Upper lobe of left lung (tissue), 6 donors: Measurements from ENCODE around the gene NUMBL. TPM values are rescaled to one million over a fixed set of nuclear protein-coding genes. Genes with fewer than 3 reads are reported as not detected.
"Not testable (repeated sequence)": the region's sequence is repeated elsewhere in the genome, so short reads cannot be mapped to it uniquely, and the experiment has no call there.

ENCODE experiments used
- ATAC-seq, 2 donors: fragments of 200-7000 bp; cut with Tn5 transposase; one replicate each; pipeline ENCODE4 v1.9.1; 2022; ENCODE audit warnings: mild to moderate bottlenecking in 2 of 2, moderate library complexity in 2 of 2; ENCODE audit not compliant: low FRiP score in 2 of 2
- DNase-seq, 2 donors: peaks; one replicate each; pipeline ENCODE4 v3.0.0-alpha.2; 2019 to 2020
- H3K27ac ChIP-seq, 4 donors: fragments of 200-600 bp; sonication (generic); one replicate each; pipeline ENCODE4 v1.5.1; 2016 to 2019
- H3K27me3 ChIP-seq, 4 donors: fragments of 200-600 bp; sonication (generic); one replicate each; pipeline ENCODE4 v1.5.1; 2017 to 2019
- H3K36me3 ChIP-seq, 4 donors: fragments of 200-600 bp; sonication (generic); one replicate each; pipeline ENCODE4 v1.5.1; 2016 to 2019
- H3K4me1 ChIP-seq, 4 donors: fragments of 200-600 bp; sonication (generic); one replicate each; pipeline ENCODE4 v1.5.1; 2018 to 2019
- H3K4me3 ChIP-seq, 4 donors: fragments of 200-600 bp; sonication (generic); one replicate each; pipeline ENCODE4 v1.5.1; 2017 to 2019; ENCODE audit warnings: mild to moderate bottlenecking in 2 of 4, moderate library complexity in 1 of 4
- H3K9me3 ChIP-seq, 4 donors: fragments of 200-600 bp; sonication (generic); one replicate each; pipeline ENCODE4 v1.5.1; 2018 to 2019
- EP300 ChIP-seq, 4 donors: sonication (generic); formaldehyde crosslinking; IDR thresholded peaks; one replicate each; pipeline ENCODE4 v1.5.1; 2017; ENCODE audit warnings: antibody characterized with exemption in 4 of 4, control low read depth in 2 of 4
- POLR2A ChIP-seq, 4 donors: fragments of 450-650 bp; IDR thresholded peaks; one replicate each; pipeline ENCODE4 v1.5.1; 2016 to 2017; ENCODE audit warnings: antibody characterized with exemption in 4 of 4, mild to moderate bottlenecking in 2 of 4
- POLR2AphosphoS5 ChIP-seq, 2 donors: sonication (generic); formaldehyde crosslinking; IDR thresholded peaks; one replicate each; pipeline ENCODE4 v1.5.1; 2017; ENCODE audit warnings: antibody characterized with exemption in 2 of 2
- WGBS, 2 donors: methylation state at CpG; one replicate each; pipeline ENCODE4 v1.1.5; 2017 to 2018; 5-methylcytosine and 5-hydroxymethylcytosine counted together
- total RNA-seq, 6 donors: library from RNA; depleted of rRNA in 4 of 6; stranded (reverse); fragments of >200 nt in 4 of 6; gene quantifications; one replicate each; pipeline versions ENCODE4 v1.1.0 to v1.2.1, GENCODE V29; 2016 to 2021
- TF ChIP-seq, protein P1 (sequence below), 6 experiments: fragments of 450-650 bp in 4 of 6; fragments of 200-600 bp in 2 of 6; sonication (generic) in 2 of 6; IDR thresholded peaks; one replicate each; pipeline ENCODE4 v1.5.1; 2016 to 2019; ENCODE audit warnings: antibody characterized with exemption in 6 of 6
- donor health status: DM: no; HTN: no; CAD: no; lungs with moderate emphysema.
- donor health status: DM: no; HTN: yes; CAD: no; lungs with severe emphysema.

The NUMBL gene
- total RNA-seq, 6 donors from 2014 or later, result 18.0 to 133 (median 23.8) TPM

DNA sequence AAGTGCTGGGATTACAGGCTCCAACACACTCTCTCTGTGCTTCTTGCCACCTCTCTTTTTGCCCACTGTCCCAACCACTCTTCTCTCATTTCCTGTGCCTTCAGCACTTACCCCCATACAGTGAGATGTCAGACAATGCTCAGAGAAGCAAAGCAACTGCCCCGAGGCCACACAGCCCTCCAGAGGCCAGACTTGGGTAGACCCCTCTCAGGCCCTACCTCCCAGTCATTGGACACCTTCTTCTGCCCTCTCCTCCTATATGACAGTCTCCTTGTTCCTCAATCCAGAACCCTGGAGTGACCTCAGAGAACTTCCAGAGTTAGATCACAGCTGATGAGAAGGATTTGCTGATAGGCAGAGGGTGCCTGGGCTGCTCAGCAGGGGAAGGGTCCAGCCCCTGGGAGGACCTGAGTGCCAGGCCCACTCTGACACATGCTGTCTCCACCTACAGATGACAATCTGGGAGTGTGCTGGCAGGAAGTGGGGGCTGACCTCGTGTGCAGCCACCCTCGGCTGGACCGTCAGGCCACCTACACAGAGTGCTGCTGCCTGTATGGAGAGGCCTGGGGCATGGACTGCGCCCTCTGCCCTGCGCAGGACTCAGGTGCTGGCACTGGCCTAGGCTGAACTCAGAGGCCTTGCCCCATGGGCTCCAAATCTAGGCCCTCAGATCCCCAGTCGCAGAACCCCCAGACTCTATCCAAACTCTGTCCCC lies 64.9 kb downstream of the NUMBL start:
- no peak for DNase-seq
- WGBS, 2 donors, result 69 to 92% methylated on average over 2 to 5 of the region's 7 CpGs
- Histone ChIP-seq H3K36me3 (peaks cover 0 to 43% (median 29%) of the 10 kb centered on the region in 4 donors), H3K27ac (no peak overlapping the region), H3K4me1 (peaks cover 0 to 7% (median 0%) of the 10 kb centered on the region in 4 donors), H3K9me3 (no peaks in the 10 kb centered on the region), H3K27me3 (no peaks in the 10 kb centered on the region), H3K4me3 (no peak overlapping the region)
- TF ChIP-seq, protein P1, sequence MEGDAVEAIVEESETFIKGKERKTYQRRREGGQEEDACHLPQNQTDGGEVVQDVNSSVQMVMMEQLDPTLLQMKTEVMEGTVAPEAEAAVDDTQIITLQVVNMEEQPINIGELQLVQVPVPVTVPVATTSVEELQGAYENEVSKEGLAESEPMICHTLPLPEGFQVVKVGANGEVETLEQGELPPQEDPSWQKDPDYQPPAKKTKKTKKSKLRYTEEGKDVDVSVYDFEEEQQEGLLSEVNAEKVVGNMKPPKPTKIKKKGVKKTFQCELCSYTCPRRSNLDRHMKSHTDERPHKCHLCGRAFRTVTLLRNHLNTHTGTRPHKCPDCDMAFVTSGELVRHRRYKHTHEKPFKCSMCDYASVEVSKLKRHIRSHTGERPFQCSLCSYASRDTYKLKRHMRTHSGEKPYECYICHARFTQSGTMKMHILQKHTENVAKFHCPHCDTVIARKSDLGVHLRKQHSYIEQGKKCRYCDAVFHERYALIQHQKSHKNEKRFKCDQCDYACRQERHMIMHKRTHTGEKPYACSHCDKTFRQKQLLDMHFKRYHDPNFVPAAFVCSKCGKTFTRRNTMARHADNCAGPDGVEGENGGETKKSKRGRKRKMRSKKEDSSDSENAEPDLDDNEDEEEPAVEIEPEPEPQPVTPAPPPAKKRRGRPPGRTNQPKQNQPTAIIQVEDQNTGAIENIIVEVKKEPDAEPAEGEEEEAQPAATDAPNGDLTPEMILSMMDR (IDR thresholded peaks at IDR 0.05), result no peak
- TF ChIP-seq POLR2AphosphoS5 (IDR thresholded peaks at IDR 0.05) (no peak), EP300 (IDR thresholded peaks at IDR 0.05) (no peak), POLR2A (IDR thresholded peaks at IDR 0.05) (no peak)
- ATAC-seq, result no peak

DNA sequence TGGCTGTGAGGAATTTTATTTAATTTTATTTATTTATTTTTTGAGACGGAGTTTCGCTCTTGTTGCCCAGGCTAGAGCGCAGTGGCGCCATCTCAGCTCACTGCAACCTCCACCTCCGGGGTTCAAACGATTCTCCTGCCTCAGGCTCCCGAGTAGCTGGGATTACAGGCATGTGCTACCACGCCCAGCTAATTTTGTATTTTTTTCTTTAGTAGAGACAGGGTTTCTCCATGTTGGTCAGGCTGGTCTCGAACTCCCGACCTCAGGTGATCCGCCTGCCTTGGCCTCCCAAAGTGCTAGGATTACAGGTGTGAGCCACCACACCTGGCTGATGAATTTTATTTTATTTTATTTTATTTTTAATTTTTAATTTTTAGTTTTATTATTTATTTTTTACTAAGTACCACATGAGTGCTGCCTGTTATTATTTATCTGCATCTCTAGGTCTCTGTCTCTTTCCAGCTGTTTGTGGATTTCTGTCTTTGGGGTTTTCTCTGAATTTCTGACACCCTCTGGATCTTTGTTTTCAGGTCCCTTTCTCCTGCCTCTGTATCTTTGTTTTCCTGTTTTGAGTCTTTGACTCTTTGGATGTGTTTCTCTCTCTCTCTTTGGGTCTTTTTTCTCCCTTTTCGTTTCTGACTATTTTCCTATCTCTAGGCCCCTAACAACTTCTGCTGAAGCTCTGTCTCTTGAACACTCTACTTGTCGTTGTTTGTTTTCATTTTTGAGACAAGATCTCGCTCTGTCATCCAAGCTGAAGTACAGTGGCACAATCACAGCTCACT lies 65.9 kb downstream of the NUMBL start:
- WGBS, 2 donors, result 88 to 89% methylated on average over 14 of the region's 14 CpGs
- not testable (repeated sequence) for H3K27ac ChIP-seq
- H3K36me3 ChIP-seq, result peaks cover 2 to 47% (median 31%) of the 10 kb centered on the region in 4 donors

DNA sequence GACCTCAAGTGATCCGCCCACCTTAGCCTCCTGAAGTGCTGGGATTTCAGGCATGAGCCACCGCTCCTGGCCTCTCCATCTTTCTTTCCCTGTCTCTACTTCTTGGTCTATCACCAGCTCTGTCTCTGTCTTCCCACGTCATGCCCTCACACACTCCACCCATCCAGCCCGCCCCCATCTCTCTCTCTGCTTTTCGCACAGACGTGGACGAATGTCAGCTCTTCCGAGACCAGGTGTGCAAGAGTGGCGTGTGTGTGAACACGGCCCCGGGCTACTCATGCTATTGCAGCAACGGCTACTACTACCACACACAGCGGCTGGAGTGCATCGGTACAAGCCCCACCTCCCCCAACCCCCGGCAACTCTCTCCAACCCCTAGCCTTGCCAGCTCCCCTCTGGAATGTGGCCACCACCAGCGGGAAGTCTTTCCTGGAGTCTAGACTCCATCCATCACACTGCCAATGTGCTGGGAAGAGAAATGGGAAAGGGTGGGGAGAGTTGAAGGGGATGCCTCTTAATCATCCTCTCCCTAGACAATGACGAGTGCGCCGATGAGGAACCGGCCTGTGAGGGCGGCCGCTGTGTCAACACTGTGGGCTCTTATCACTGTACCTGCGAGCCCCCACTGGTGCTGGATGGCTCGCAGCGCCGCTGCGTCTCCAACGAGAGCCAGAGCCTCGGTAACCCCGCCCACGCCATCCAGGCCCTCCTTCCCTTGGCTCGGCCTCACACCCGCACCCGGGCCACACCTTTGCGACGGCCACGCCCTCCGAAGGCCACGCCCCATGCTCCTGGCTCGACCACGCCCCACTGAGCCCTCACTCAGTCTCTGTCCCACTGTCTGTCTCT lies 66.8 kb downstream of the NUMBL start:
- H3K36me3 ChIP-seq, result peaks cover 6 to 52% (median 25%) of the 10 kb centered on the region in 4 donors
- ATAC-seq (peak in 1 of 2 donors; percentile 24), DNase-seq (peak in 1 of 2 donors; percentile 88)
- TF ChIP-seq, protein P1 (IDR thresholded peaks at IDR 0.05), result no peak
- TF ChIP-seq POLR2A (IDR thresholded peaks at IDR 0.05), result no peak
- no peak for TF ChIP-seq EP300 (IDR thresholded peaks at IDR 0.05)
- no peak for TF ChIP-seq POLR2AphosphoS5 (IDR thresholded peaks at IDR 0.05)
- no peak overlapping the region for H3K27ac ChIP-seq
- no peaks in the 10 kb centered on the region for H3K9me3 ChIP-seq
- no peaks in the 10 kb centered on the region for H3K27me3 ChIP-seq
- peaks cover 0 to 7% (median 0%) of the 10 kb centered on the region in 4 donors for H3K4me1 ChIP-seq
- H3K4me3 ChIP-seq, result no peak overlapping the region
- 57% methylated on average over 29 to 41 of the region's 41 CpGs for WGBS, 2 donors

More for the DNA sequence above, 65.9 kb downstream of the NUMBL start:
- H3K27me3 ChIP-seq, H3K4me3 ChIP-seq, H3K9me3 ChIP-seq, DNase-seq, ATAC-seq, H3K4me1 ChIP-seq: not testable (repeated sequence)

DNA sequence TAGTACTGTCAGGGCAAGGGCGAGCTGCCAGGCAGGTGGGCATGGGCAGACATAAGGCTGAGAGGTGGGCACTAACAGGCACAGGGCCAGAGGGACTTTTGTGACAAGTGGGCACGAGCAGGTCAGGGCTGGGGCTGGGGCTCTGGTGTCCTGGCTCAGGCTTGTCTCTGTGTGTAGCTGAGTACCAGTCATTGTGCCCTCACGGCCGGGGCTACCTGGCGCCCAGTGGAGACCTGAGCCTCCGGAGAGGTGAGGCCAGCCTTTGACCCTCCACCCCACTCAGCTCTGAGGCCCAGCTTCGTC lies 67.7 kb downstream of the NUMBL start:
- Histone ChIP-seq H3K9me3 (no peaks in the 10 kb centered on the region), H3K4me1 (peaks cover 0 to 7% (median 0%) of the 10 kb centered on the region in 4 donors), H3K36me3 (peaks cover 6 to 52% (median 25%) of the 10 kb centered on the region in 4 donors), H3K27ac (no peak overlapping the region), H3K4me3 (no peak overlapping the region), H3K27me3 (no peaks in the 10 kb centered on the region)
- ATAC-seq, result no peak
- 89 to 97% methylated on average over 6 to 7 of the region's 7 CpGs for WGBS, 2 donors
- TF ChIP-seq POLR2A (IDR thresholded peaks at IDR 0.05) (no peak), POLR2AphosphoS5 (IDR thresholded peaks at IDR 0.05) (no peak), EP300 (IDR thresholded peaks at IDR 0.05) (no peak)
- TF ChIP-seq, protein P1 (IDR thresholded peaks at IDR 0.05), result no peak
- peak in 1 of 2 donors; percentile 58 for DNase-seq
